Heart left ventricle (tissue), 16 donors: Measurements from ENCODE around the gene ADGB. TPM values are rescaled to one million over a fixed set of nuclear protein-coding genes. Genes with fewer than 3 reads are reported as not detected.
"Not testable (repeated sequence)": the region's sequence is repeated elsewhere in the genome, so short reads cannot be mapped to it uniquely, and the experiment has no call there.

Source experiments
- ATAC-seq, 4 donors: fragments of 200-7000 bp; cut with Tn5 transposase; one replicate each; pipeline ENCODE4 v1.9.1; 2020 to 2022; ENCODE audit warnings: moderate library complexity in 4 of 4, mild to moderate bottlenecking in 3 of 4, moderate number of reproducible peaks in 1 of 4
- DNase-seq, 5 donors: peaks; one replicate each; pipeline ENCODE4 v3.0.0-alpha.2; 2020
- H3K27ac ChIP-seq, 12 donors: fragments of 200-600 bp; sonication (generic) in 4 of 12; one replicate each; pipeline versions ENCODE4 v1.5.0 to v1.8.0; 2016 to 2022; ENCODE audit warnings: mild to moderate bottlenecking in 2 of 12
- H3K27me3 ChIP-seq, 9 donors: fragments of 200-600 bp; sonication (generic) in 2 of 9; one replicate each; pipeline versions ENCODE4 v1.5.1 to v1.8.0; 2016 to 2022; ENCODE audit warnings: mild to moderate bottlenecking in 3 of 9
- H3K36me3 ChIP-seq, 9 donors: fragments of 200-600 bp; sonication (generic) in 2 of 9; one replicate each; pipeline versions ENCODE4 v1.5.0 to v1.8.0; 2018 to 2022; ENCODE audit warnings: mild to moderate bottlenecking in 2 of 9
- H3K4me1 ChIP-seq, 12 donors: fragments of 200-600 bp; sonication (generic) in 4 of 12; one replicate each; pipeline versions ENCODE4 v1.5.0 to v1.8.0; 2016 to 2022; ENCODE audit warnings: mild to moderate bottlenecking in 3 of 12
- H3K4me3 ChIP-seq, 12 donors: fragments of 200-600 bp; sonication (generic) in 4 of 12; one replicate each; pipeline versions ENCODE4 v1.5.0 to v1.8.0; 2017 to 2022; ENCODE audit warnings: mild to moderate bottlenecking in 9 of 12, moderate library complexity in 4 of 12
- H3K9me3 ChIP-seq, 12 donors: fragments of 200-600 bp; sonication (generic) in 4 of 12; one replicate each; pipeline versions ENCODE4 v1.5.0 to v1.8.0; 2016 to 2022; ENCODE audit warnings: mild to moderate bottlenecking in 1 of 12
- CTCF ChIP-seq, 12 donors: fragments of 200-600 bp; sonication (generic) in 4 of 12; IDR thresholded peaks; one replicate each; pipeline versions ENCODE4 v1.5.0 to v1.8.0; 2018 to 2022; ENCODE audit warnings: antibody characterized with exemption in 12 of 12, mild to moderate bottlenecking in 5 of 12
- POLR2A ChIP-seq, 2 donors: fragments of 450-650 bp; IDR thresholded peaks; one replicate each; pipeline ENCODE4 v1.6.1; 2017; ENCODE audit warnings: antibody characterized with exemption in 2 of 2, mild to moderate bottlenecking in 2 of 2, moderate library complexity in 2 of 2
- WGBS, 4 donors: extraction: QIAGEN DNeasy Blood & Tissue Kit in 2 of 4; methylation state at CpG; one replicate each; pipeline versions ENCODE4 v1.1.5 to v1.1.7; 2013 to 2018; 5-methylcytosine and 5-hydroxymethylcytosine counted together
- intact Hi-C, 10 donors: fragments of 100-400 bp; cut with DNase I; formaldehyde crosslinking; loops; one replicate each; pipeline versions ENCODE4 v1.11.1 to v1.14.2; 2022
- polyA plus RNA-seq, 2 donors: library from polyadenylated mRNA; stranded (reverse); fragments of 200-250 nt; gene quantifications; one replicate each; pipeline ENCODE4 v1.2.3, GENCODE V29; 2013
- total RNA-seq, 9 donors: library from RNA; depleted of rRNA in 2 of 9; stranded (reverse); fragments of >200 nt in 2 of 9; fragmentation: NEBNext Ultra II Directional in 3 of 9; extraction: Animal tissue kit (Norgen Biotek cat#: 25700) in 3 of 9; gene quantifications; one replicate each; pipeline versions ENCODE4 v1.1.0 to v1.2.4, GENCODE V29; 2016 to 2023
- donor health status: ischemic (EF 13 %, LVEDD 7.1; RV severe dilation, severe dysfunction).
- donor health status: healthy with polysubstance abuse.
- donor health status: DM: no; HTN: yes; CAD: no.
- donor health status: DM: no; HTN: no; CAD: no.
- donor health status: ischemic (EF 25% LVEDD 6.9; RV normal size, moderate dysfunction).
- donor health status: ischemic (EF 25% LVEDD 5.7; RV mildly dilated, moderate dysfunction).
- donor health status: healthy.
- donor health status: DM: yes; HTN: yes; CAD: no.
- donor health status: ischemic (EF 35%, LVEDD 5.7; RV mildly dilated, moderate dysfunction).
- donor health status: nonischemic (EF 11% LVEDD 7.7; RV severe dilation, severe dysfunction).
- donor health status: DM: yes; HTN: yes; CAD: no.
- donor health status: PGD.
- donor health status: ischemic (EF 29% LVEDD 5.4; RV normal size, mild dysfunction).
- donor health status: nonischemic (EF 23%, LVEDD 6.1; RV moderate dilation, normal function).

ADGB gene
- total and polyA plus RNA-seq, 11 donors = not detected

GRCh38 chr6:146850981-146851380, 252.2 kb downstream of the ADGB start:
- Histone ChIP-seq H3K9me3 (no peaks in the 10 kb centered on the region), H3K4me3 (no peak overlapping the region), H3K27ac (no peak overlapping the region), H3K36me3 (no peaks in the 10 kb centered on the region), H3K27me3 (no peaks in the 10 kb centered on the region), H3K4me1 (no peaks in the 10 kb centered on the region)
- ATAC-seq (no peak), DNase-seq (no peak)
- TF ChIP-seq POLR2A (IDR thresholded peaks at IDR 0.05) (no peak), CTCF (IDR thresholded peaks at IDR 0.05) (no peak)
- intact Hi-C loops = loop anchor here in 2 of 10 donors (10.0 kb wide), 1 partner anchor 354 kb away; the partner anchor contains the start of gene STXBP5 (in 2 of the 2)

- Histone ChIP-seq H3K36me3 (no peaks in the 10 kb centered on the region), H3K27me3 (no peaks in the 10 kb centered on the region), H3K4me1 (no peaks in the 10 kb centered on the region), H3K27ac (no peak overlapping the region), H3K9me3 (no peaks in the 10 kb centered on the region), H3K4me3 (no peak overlapping the region)
- ATAC-seq (no peak), DNase-seq (no peak)
- no peak for TF ChIP-seq POLR2A (IDR thresholded peaks at IDR 0.05)
- TF ChIP-seq CTCF (IDR thresholded peaks at IDR 0.05) = no peak
- intact Hi-C loops = loop anchor here in 2 of 10 donors (10.0 kb wide), 1 partner anchor 353 kb away; the partner anchor contains the start of gene STXBP5 (in 2 of the 2)
- WGBS, 4 donors = 72 to 100% (median 89%) methylated on average over 1 of the region's 1 CpG
Measured at GRCh38 chr6:146851837-146852236, 253.1 kb downstream of the ADGB start.

- WGBS, 4 donors = 77 to 82% (median 79%) methylated on average over 6 of the region's 6 CpGs
Measured at GRCh38 chr6:146854521-146855255, 255.9 kb downstream of the ADGB start.

GRCh38 chr6:146855889-146856288, 257.1 kb downstream of the ADGB start:
- Histone ChIP-seq H3K4me1 (peaks cover 0 to 9% (median 0%) of the 10 kb centered on the region in 12 donors), H3K27me3 (no peaks in the 10 kb centered on the region), H3K9me3 (peaks cover 0 to 4% (median 0%) of the 10 kb centered on the region in 12 donors), H3K36me3 (no peaks in the 10 kb centered on the region), H3K27ac (no peak overlapping the region), H3K4me3 (no peak overlapping the region)
- DNase-seq (no peak), ATAC-seq (no peak)
- intact Hi-C loops = loop anchor here in 7 of 10 donors (2.0 to 10.0 kb wide), 4 partner anchors 349 to 431 kb away; partner anchors contain the start of gene STXBP5 (in 2 of the 7)
- 81 to 98% (median 92%) methylated on average over 1 of the region's 1 CpG for WGBS, 4 donors
- no peak for TF ChIP-seq CTCF (IDR thresholded peaks at IDR 0.05)
- no peak for TF ChIP-seq POLR2A (IDR thresholded peaks at IDR 0.05)

More at GRCh38 chr6:146854521-146855255, 255.9 kb downstream of the ADGB start:
- H3K27me3 ChIP-seq, H3K9me3 ChIP-seq, ATAC-seq, H3K4me3 ChIP-seq, H3K27ac ChIP-seq, H3K36me3 ChIP-seq, H3K4me1 ChIP-seq: not testable (repeated sequence)
- peak in 1 of 5 donors; percentile 35 for DNase-seq
- intact Hi-C loops = loop anchor here in 3 of 10 donors (5.0 to 10.0 kb wide), 2 partner anchors 350 to 428 kb away; partner anchors contain the start of gene STXBP5 (in 2 of the 3)
